HUDEP-2 (cell line): Measurements from ENCODE around the gene KCTD10.

Source experiments
- DNase-seq, 76 experiments: peaks; one replicate each; lab custom pipeline; 2025; ENCODE audit not compliant: unreplicated experiment in 76 of 76; lab: John Stamatoyannopoulos, UW

Gene KCTD10

DNA sequence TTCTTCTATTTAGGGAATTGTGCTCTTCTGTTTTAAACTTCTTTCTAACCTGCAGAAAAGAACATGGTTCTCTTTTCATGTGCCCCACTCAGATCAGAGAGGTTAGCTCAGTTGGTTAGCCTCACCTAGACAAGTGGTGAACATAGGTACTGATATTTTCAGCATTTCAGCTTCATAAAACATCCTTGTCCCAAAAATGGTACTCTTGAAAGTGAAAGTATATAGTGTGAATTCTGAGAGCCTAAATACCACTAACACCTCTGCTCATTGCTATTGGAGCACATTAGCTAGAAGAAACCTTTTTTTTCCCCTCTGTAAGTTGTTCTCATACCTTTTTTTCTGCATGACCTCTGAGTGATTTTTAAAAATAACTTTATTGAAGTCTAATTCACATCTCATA, 17.9 kb upstream of the KCTD10 start:
- DNase-seq, result no peak

DNA sequence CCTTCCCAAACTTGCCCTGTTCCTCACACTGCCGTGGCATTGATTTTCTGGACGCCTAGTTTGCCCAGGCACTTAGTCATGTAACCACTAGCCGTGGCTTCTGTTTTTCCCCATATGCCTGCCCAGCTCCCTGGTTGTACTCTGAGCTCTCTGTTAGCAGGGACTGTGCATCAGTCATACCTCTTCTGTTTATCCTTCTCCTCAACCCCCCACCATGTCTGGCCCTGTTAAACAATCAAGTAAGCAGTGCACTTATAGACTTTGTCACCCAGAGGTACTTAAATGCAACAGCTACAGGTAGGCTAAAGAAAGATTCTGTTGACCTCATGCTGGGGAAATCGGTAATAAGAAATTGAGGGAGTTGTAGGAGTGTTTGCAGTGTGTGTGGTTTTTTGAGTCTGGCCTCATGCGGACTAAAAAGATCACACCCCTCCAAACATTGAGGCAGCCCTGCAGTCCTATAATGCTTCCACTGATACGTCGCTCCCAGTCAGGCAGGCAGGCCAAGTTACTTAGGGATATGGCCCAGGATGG, 17.3 kb upstream of the KCTD10 start:
- DNase-seq, result no peak

- DNase-seq, result no peak
Observed at GRCh38 chr12:109493938-109494337, 16.8 kb upstream of the KCTD10 start.

GRCh38 chr12:109493090-109493489, 16.0 kb upstream of the KCTD10 start:
- DNase-seq, result no peak

- DNase-seq, result no peak
Observed at GRCh38 chr12:109492371-109492770, 15.3 kb upstream of the KCTD10 start.

DNA sequence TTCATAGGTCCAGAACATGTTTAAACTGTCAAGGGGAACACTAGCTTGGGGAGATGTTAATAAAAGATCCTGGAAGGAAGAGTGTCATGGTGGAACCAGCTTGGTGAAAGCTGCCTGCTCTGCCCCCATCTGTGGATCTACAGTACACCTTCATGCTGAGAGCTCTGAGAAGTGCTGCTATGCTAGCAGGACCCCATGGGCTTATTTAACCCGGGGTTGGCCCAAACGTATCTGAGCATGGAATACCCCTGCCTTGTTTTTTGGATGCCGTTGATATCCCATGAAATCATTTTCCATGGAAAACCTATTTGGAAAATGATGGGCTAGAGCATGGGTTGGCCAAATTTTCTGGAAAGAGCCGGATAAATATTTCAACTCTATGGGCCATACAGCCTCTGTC, 14.6 kb upstream of the KCTD10 start:
- DNase-seq, result no peak

DNA sequence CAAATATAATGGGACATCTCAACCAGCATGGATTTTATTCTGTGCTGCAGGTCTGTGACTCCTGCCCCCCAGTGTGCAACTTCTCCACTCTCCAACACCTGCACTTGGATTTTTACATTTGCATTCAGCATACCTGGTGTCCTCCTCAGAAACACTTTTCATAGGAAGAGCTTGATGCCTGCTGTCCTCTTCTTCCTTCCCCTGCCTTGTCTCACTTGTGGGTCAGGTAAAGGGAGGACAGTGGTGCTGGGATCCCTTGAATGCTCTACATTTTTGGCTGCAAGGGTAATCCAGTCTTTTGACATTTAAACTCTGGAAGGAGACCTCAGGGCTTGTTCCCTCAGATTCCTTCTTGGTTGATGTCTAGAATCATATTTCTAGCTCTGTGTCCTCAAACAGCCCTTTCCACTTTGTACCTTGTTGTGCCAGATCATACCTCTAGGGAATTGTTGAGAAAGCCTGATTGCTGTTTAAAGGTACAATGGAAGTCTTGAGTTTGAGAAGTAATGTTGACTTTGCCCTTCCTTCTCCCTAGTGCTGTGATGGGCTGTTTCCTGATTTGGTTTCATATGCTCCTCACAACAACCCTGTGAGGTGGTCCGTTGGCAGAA, 13.0 kb upstream of the KCTD10 start:
- no peak for DNase-seq

- no peak for DNase-seq
Observed at GRCh38 chr12:109489016-109489954, 12.2 kb upstream of the KCTD10 start.

- no peak for DNase-seq
Observed at GRCh38 chr12:109488051-109488665, 11.1 kb upstream of the KCTD10 start.

GRCh38 chr12:109487181-109488050, 10.3 kb upstream of the KCTD10 start:
- no peak for DNase-seq

DNA sequence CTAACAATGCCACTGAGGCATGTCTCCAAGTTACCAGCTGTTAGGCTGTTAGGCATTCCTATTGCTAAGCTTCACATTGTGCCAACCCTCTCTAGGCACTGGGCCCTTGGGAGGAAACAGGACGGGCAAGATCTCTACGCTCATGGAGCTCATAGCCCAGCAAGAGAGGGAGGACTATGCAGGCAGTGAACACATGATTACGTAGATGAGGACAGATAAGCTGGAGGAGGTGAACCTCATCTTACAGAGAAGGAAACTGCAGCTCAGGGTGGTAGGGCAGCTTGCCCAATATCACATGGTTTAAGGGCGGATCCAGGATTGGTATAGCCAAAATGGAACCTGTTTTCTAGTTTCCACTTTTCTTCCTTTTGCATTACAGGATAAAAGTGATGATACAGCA, 8.1 kb upstream of the KCTD10 start:
- DNase-seq, result peak in 31 of 76 experiments; percentile 2 to 59 (median 11)

DNA sequence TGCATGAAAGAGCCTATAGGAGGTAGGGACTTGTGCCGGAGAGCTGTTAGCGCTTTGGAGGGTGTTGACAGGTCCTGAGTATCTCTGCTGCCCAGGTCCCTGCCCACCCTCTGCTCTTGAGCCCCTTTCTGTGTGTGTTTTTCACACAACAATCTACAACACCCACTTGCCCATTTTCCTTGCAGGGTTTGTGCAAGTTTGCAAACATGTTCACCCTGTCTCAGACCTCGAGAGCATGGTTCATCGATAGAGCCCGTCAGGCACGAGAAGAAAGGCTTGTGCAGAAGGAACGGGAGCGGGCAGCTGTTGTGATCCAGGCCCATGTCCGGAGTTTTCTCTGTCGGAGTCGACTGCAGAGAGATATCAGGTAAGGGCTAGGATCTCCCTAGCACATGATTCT, 6.2 kb upstream of the KCTD10 start:
- no peak for DNase-seq

- no peak for DNase-seq
Observed at GRCh38 chr12:109482894-109483293, 5.8 kb upstream of the KCTD10 start.

DNA sequence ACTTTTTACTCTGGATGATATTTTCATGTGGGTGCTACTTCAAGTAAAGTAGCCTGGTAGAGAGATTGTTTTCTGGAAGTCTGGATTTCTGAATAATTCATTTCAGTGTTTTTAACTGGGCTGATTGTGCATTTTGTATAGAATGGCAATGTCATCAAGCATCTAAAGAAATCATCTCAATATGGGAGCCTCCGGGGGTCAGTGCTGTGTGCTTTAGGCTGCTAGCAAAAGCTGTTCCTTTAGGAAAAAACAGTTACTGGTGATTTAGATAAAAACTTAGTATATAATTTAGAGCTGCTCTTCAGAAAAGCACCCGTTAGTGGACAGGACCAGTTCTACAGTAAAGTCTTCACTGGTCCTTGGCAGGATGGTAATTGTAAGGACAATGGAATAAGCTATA, 5.4 kb upstream of the KCTD10 start:
- DNase-seq, result no peak

DNA sequence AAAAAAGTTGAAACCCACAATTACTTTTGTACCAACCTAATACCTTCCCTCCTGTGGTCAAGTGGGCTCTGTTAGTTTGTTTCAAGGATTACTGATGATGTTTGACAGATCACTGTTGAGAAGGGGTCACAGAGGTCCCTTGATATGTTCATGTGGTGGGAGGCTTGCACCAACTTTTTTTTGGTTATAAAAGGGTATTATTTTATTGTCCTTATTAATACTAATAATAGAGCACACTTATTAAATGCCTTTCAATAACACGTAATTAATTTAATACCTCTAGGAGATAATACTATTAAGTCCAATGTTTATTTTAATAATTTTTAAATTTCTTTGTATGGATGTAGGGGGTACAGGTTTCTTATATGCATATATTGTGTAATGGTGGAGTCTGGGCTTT, 4.8 kb upstream of the KCTD10 start:
- no peak for DNase-seq

GRCh38 chr12:109480356-109480755, 3.3 kb upstream of the KCTD10 start:
- DNase-seq, result no peak

DNA sequence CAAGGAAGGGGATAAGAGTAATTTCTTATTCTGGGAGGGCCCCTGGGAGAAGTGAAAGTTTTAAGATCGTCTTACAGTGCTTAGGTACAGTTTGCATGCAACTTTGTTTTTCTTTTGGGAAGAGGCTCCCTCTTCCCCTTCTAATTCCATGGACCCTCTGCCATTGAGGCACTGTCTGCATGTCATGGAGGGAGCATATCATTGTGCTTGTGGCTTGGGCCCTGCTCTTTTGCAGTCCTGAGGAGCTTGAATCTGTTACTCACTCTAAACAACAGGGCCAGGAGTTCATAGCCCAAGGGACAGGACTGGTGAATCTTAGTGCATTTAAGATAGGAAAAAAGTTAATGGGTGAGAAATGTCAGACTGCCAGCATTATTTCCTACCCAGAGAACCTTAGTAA, 2.7 kb upstream of the KCTD10 start:
- DNase-seq, result no peak

GRCh38 chr12:109477963-109478315, 839 bp upstream of the KCTD10 start:
- no peak for DNase-seq

DNA sequence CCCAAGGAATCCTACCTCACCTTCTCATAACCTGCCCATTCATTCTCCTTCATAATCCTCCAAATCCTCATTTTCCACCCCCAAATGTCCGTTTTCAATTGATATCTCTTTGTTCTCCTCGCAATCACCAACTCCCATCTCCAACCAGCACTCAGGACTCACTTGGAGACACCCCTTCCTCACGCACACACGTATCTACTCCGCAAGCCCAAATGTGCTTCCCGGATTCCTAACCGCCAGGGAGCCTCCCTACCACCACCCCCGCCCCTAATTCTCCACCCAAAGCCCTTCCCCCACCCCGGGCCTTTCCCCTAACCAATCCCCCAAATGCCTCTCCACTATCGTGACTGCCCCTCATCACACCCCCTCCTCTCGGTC, 304 bp downstream of the KCTD10 start:
- DNase-seq, result no peak

DNA sequence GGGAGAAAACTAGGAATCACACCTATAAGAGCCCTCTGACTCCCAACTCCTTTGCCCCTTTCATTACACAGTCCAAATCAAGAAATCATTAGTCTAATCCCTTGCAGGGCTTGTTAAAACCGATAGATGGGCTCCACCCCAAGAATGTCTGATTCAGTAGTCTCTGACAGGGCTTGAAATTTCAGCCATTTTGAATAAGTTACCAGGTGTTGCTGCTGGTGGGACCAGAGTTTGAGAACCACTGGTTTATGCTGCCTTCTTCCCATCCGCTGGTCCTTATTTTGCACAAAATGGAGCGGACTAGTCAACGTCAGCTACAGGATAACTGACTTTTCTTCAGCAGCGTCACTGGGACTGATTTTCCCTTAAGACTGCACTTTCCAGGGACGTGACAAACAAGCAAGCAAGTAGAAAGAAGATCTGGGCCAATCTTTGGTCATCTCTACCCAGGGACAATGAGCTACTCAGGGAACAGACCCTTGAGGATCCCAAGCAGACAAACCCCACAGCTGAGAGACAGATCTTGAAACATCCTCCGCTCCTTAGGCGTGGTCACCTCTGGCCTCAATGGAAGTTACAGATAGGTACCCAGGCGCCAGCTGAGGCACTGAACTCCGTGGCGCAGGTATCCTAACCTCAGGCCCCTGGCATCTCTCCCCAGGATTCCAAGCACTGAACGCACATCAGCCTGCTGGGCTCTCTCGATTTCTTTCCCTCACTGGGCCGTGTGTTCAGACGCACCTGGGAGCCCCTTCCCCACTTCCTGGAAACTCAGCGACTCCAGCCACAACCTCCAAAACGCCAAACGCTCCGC, 900 bp downstream of the KCTD10 start:
- DNase-seq, result no peak
